Fibroblast of lung (primary cell): ENCODE data around the gene NDUFS3. TPM values are rescaled to one million over a fixed set of nuclear protein-coding genes. Genes with fewer than 3 reads are reported as not detected.

Experiments used
- DNase-seq, 2 donors: peaks; one replicate each; pipeline versions ENCODE4 v3.0.0 to v3.0.0-alpha.2; 2010; ENCODE audit warnings: low read depth in 2 of 2
- H2AFZ ChIP-seq: 2 replicates; pipeline ENCODE4 v1.5.1; 2012; ENCODE audit warnings: low read length, control low read depth, inconsistent platforms
- H3K27ac ChIP-seq: 2 replicates; pipeline ENCODE4 v1.5.1; 2011; ENCODE audit warnings: low read length, control low read depth; ENCODE audit not compliant: insufficient read depth
- H3K27me3 ChIP-seq: 2 replicates; pipeline ENCODE4 v1.5.1; 2011; ENCODE audit warnings: mild to moderate bottlenecking, low read length; ENCODE audit not compliant: control insufficient read depth, insufficient read depth
- H3K36me3 ChIP-seq: 2 replicates; pipeline ENCODE4 v1.5.1; 2011; ENCODE audit warnings: low read length; ENCODE audit not compliant: control insufficient read depth, insufficient read depth
- H3K4me1 ChIP-seq: 2 replicates; pipeline ENCODE4 v1.5.1; 2011; ENCODE audit warnings: low read length; ENCODE audit not compliant: control insufficient read depth, insufficient read depth; ENCODE audit errors: extremely low read depth
- H3K4me2 ChIP-seq: 2 replicates; pipeline ENCODE4 v1.5.1; 2011; ENCODE audit warnings: low read length, control low read depth; ENCODE audit not compliant: insufficient read depth; ENCODE audit errors: extremely low read depth
- H3K4me3 ChIP-seq, 4 experiments: fragments of 200-600 bp in 1 of 4; sonication (generic) in 1 of 4; replicated peaks in 1 of 4; 2 replicates each; pipeline ENCODE4 v1.5.1; 2011 to 2016; ENCODE audit warnings: low read length in 4 of 4, low read depth in 3 of 4, mild to moderate bottlenecking in 3 of 4, control low read depth in 2 of 4, inconsistent platforms in 1 of 4, mixed read lengths in 1 of 4; ENCODE audit not compliant: insufficient read depth in 1 of 4; ENCODE audit errors: control extremely low read depth in 1 of 4
- H3K79me2 ChIP-seq: 2 replicates; pipeline ENCODE4 v1.5.1; 2012; ENCODE audit warnings: mild to moderate bottlenecking, low read length, inconsistent platforms; ENCODE audit not compliant: control insufficient read depth, insufficient read depth
- H3K9ac ChIP-seq: 2 replicates; pipeline ENCODE4 v1.5.1; 2011; ENCODE audit warnings: mild to moderate bottlenecking, low read length, control low read depth; ENCODE audit not compliant: insufficient read depth
- H3K9me3 ChIP-seq: 2 replicates; pipeline ENCODE4 v1.5.1; 2012; ENCODE audit warnings: low read depth, low read length; ENCODE audit not compliant: control insufficient read depth, insufficient read depth
- H4K20me1 ChIP-seq: 2 replicates; pipeline ENCODE4 v1.5.1; 2011; ENCODE audit warnings: low read length; ENCODE audit not compliant: control insufficient read depth, insufficient read depth; ENCODE audit errors: extremely low read depth
- EZH2 ChIP-seq: IDR thresholded peaks from 2 replicates; pipeline ENCODE4 v1.5.1; 2012; ENCODE audit warnings: low read length, control low read depth, mild to moderate bottlenecking; ENCODE audit errors: missing control alignments
- polyA plus RNA-seq, 2 donors: library from polyadenylated mRNA; depleted of rRNA in 1 of 2; stranded (reverse) in 1 of 2; unstranded in 1 of 2; fragments of >200 nt; gene quantifications; 2 replicates each; pipeline ENCODE4 v1.2.1, GENCODE V29; 2011 to 2012; ENCODE audit warnings: missing spikeins in 1 of 2
- total RNA-seq: library from RNA; depleted of rRNA; stranded (reverse); fragments of >200 nt; gene quantifications from 2 replicates; pipeline ENCODE4 v1.2.1, GENCODE V29; 2014
- TF ChIP-seq, protein P1 (sequence below), 2 donors: IDR thresholded peaks in 1 of 2; conservative IDR thresholded peaks in 1 of 2; 1 replicate in 1 of 2; 2 replicates in 1 of 2; pipeline ENCODE4 v1.5.1; 2011 to 2012; ENCODE audit warnings: low read length in 2 of 2, control low read depth in 1 of 2, inconsistent platforms in 1 of 2, low read depth in 1 of 2, mild to moderate bottlenecking in 1 of 2

NDUFS3 gene
- total and polyA plus RNA-seq, 2 donors (not counting 1 experiment from before 2014, with no cell fraction given), result 76.5 to 113 TPM

DNA sequence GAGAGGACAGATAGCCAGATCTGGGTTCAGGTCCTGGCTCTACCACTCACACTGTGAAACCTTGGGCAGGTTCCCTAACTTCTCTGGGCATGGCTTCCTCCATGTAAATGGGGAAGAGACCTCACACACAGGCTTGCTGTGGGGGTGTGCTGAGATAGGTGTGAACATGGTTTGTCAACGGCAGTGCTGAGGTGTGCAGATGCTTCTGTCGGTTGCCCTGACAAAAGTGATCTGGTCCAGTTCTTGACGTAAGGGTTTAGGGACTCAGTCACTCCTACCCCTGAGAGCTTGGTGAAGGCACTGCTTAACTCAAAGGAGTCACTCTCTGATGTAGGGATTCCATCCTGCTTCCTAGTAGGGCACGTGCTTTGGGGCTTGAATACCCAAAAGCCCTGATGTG, 13.4 kb downstream of the NDUFS3 start:
- Histone ChIP-seq H3K27ac (no peak overlapping the region), H3K79me2 (no peaks in the 10 kb centered on the region), H3K9me3 (no peaks in the 10 kb centered on the region), H4K20me1 (no peaks in the 10 kb centered on the region), H3K4me1 (no peaks in the 10 kb centered on the region), H3K36me3 (no peaks in the 10 kb centered on the region), H2AFZ (no peak overlapping the region), H3K4me3 (no peak overlapping the region), H3K4me2 (no peak overlapping the region), H3K27me3 (peaks cover 41% of the 10 kb centered on the region), H3K9ac (no peak overlapping the region)
- TF ChIP-seq EZH2, result peak; percentile 28
- TF ChIP-seq, protein P1, sequence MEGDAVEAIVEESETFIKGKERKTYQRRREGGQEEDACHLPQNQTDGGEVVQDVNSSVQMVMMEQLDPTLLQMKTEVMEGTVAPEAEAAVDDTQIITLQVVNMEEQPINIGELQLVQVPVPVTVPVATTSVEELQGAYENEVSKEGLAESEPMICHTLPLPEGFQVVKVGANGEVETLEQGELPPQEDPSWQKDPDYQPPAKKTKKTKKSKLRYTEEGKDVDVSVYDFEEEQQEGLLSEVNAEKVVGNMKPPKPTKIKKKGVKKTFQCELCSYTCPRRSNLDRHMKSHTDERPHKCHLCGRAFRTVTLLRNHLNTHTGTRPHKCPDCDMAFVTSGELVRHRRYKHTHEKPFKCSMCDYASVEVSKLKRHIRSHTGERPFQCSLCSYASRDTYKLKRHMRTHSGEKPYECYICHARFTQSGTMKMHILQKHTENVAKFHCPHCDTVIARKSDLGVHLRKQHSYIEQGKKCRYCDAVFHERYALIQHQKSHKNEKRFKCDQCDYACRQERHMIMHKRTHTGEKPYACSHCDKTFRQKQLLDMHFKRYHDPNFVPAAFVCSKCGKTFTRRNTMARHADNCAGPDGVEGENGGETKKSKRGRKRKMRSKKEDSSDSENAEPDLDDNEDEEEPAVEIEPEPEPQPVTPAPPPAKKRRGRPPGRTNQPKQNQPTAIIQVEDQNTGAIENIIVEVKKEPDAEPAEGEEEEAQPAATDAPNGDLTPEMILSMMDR (conservative IDR thresholded peaks at IDR 0.05 in 1 of 2, IDR thresholded peaks at IDR 0.05 in 1 of 2; ENCODE audit: low read depth in 1 of 2, low read length in 2 of 2), result no peak
- DNase-seq, result no peak

DNA sequence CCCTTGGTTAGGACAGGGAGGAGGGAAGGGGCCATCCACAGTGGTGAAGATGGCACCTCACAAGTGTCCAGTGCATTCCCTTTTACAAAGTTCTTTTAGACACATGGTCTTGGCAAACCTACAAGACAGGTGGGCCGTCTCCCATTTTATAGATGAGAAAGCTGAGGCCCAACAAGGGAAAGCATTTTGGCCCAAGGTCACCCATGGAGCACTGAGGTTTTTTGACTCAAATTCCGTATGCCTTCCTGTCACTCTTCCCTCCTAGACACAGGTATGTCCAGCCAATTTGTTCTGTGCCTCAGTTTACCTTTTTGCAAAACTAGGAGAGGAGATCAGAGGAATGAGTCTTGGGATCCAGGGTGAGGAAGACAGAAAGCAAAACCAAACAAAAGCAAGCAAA, 14.1 kb downstream of the NDUFS3 start:
- Histone ChIP-seq H2AFZ (no peak overlapping the region), H3K79me2 (no peaks in the 10 kb centered on the region), H3K4me1 (no peaks in the 10 kb centered on the region), H4K20me1 (no peaks in the 10 kb centered on the region), H3K4me3 (no peak overlapping the region), H3K36me3 (no peaks in the 10 kb centered on the region), H3K27ac (no peak overlapping the region), H3K9ac (no peak overlapping the region), H3K4me2 (no peak overlapping the region), H3K9me3 (no peaks in the 10 kb centered on the region), H3K27me3 (peaks cover 41% of the 10 kb centered on the region)
- TF ChIP-seq, protein P1 (conservative IDR thresholded peaks at IDR 0.05 in 1 of 2, IDR thresholded peaks at IDR 0.05 in 1 of 2; ENCODE audit: low read depth in 1 of 2, low read length in 2 of 2), result no peak
- no peak for TF ChIP-seq EZH2
- no peak for DNase-seq

DNA sequence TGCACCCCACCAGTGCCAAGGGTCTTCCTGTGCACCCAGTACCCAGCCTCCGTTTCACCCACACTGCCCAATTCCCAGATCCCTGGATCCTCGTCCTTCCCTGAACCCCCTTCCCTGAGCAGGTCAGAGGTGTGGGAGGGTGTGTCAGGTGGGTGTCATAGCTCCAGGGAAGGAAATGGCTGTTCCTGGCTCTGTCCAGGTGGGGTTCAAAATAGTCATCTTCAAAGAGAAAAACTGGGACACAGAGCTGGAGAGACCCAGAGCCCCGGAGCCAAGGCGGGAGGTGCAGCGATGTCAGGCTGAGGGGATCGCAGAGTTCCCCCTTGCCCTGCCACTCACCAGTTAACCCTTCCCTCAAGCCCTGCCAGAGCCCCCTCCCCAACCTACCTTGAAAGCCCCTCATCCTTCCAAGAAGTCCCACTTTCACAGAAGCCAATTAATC, 14.6 kb downstream of the NDUFS3 start:
- H3K36me3 ChIP-seq, result no peaks in the 10 kb centered on the region
- H3K4me2 ChIP-seq, result no peak overlapping the region
- H3K27me3 ChIP-seq, result peaks cover 41% of the 10 kb centered on the region
- no peaks in the 10 kb centered on the region for H4K20me1 ChIP-seq
- H3K27ac ChIP-seq, result no peak overlapping the region
- H3K9ac ChIP-seq, result no peak overlapping the region
- TF ChIP-seq EZH2, result peak; percentile 92
- TF ChIP-seq, protein P1 (conservative IDR thresholded peaks at IDR 0.05 in 1 of 2, IDR thresholded peaks at IDR 0.05 in 1 of 2; ENCODE audit: low read depth in 1 of 2, low read length in 2 of 2), result no peak
- peak overlapping the region in 2 of 4 experiments; percentile 28 to 47 for H3K4me3 ChIP-seq
- no peaks in the 10 kb centered on the region for H3K4me1 ChIP-seq
- H3K79me2 ChIP-seq, result no peaks in the 10 kb centered on the region
- no peaks in the 10 kb centered on the region for H3K9me3 ChIP-seq
- no peak for DNase-seq
- no peak overlapping the region for H2AFZ ChIP-seq
